Right kidney (tissue), 1 donor: ENCODE data around the gene SHROOM4.

ENCODE experiments used
- DNase-seq: peaks from one replicate; pipeline ENCODE4 v3.0.0-alpha.2; 2016

Gene SHROOM4

GRCh38 chrX:50614460-50614859 lies 199.5 kb downstream of the SHROOM4 start:
- DNase-seq = no peak

GRCh38 chrX:50613846-50614245 lies 200.1 kb downstream of the SHROOM4 start:
- no peak for DNase-seq

DNA sequence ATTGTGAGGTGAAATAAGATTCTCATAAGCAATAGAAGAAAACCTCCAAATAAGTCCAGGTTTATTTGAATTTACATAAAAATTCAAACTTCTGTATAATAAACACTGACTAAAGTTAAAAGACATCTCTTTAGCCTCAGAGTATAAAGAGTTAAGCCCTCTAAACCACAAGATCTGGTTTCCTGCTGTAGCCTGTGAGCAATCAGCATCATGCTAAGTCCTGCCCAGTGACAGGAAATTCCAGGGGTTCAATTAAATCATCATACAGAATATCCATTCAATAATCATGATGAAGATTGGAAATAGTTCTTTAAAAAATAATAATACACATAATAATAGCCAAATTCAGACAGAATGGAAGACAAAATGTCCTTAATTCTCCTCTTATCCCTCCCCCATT lies 204.2 kb downstream of the SHROOM4 start:
- no peak for DNase-seq

- no peak for DNase-seq
Measured at GRCh38 chrX:50606300-50606950, 207.6 kb downstream of the SHROOM4 start.

- no peak for DNase-seq
Measured at GRCh38 chrX:50596056-50596455, 217.9 kb downstream of the SHROOM4 start.

GRCh38 chrX:50594788-50595187 lies 219.2 kb downstream of the SHROOM4 start:
- DNase-seq = no peak

DNA sequence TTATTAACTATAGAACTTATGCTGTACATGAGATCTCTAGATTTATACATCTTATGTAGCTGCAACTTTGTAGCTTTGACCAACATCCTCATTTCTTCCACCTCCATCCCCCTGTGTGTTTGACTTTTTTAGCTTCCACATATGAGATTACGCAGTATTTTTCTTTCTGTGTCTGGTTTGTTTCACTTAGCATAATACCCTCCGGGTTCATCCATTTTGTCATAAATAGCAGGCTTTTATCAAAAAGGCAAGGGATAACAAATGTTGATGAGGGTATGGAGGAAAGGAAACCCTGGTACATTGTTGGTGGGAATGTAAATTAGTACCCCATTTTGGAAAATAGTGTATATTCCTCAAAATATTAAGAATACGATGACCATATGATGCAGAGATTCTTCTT lies 227.0 kb downstream of the SHROOM4 start:
- no peak for DNase-seq

DNA sequence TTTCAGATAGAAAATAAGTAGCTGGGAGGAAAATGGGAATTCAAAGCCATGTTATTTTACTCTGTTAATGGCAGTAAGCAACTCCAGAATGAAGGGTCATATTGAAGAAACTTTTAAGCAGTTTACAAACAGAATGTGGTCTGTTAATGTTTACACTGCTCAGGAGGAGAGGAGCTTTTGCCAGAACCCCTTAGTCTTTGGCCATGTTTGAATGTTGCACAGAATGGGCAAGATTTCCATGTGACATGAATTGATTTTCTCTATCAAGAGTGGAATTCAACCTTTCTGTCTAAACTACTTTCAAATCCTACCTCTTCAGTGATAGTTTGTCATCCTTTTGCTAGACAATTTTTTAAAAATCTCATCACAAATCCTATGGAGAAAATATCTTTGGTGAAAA lies 227.6 kb downstream of the SHROOM4 start:
- no peak for DNase-seq

GRCh38 chrX:50581405-50581804 lies 232.6 kb downstream of the SHROOM4 start:
- no peak for DNase-seq

DNA sequence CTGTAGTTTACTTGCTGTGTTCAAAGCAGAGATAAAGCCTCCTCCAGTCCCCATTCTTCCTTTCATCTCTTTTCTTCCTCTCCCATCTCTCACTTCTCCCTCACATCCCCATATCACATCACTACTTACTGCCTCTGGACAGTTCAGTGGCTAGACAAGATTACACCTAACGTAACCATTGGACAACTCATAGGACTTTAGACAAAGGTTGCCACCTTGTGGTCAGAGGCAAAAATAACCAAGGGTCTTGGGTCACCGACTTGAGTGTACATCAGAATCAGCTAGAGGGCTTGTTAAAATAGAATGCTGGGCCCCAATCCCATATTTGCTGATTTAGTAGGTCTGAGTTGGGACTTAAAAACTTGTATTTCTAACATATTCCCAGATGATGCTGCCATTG lies 234.0 kb downstream of the SHROOM4 start:
- DNase-seq = peak; percentile 18

- DNase-seq = peak; percentile 18
Measured at GRCh38 chrX:50577326-50577725, 236.7 kb downstream of the SHROOM4 start.

GRCh38 chrX:50567636-50568035 lies 246.4 kb downstream of the SHROOM4 start:
- no peak for DNase-seq

GRCh38 chrX:50565718-50566117 lies 248.3 kb downstream of the SHROOM4 start:
- DNase-seq = no peak
